Activated naive CD4-positive, alpha-beta T cell (primary cell): ENCODE measurements around the gene SMYD3.

Source experiments
- DNase-seq, 4 experiments: peaks; one replicate each; lab custom pipeline; 2025; lab: John Stamatoyannopoulos, UW

The SMYD3 gene

GRCh38 chr1:245906207-245906606, 600.9 kb downstream of the SMYD3 start:
- DNase-seq: no peak

DNA sequence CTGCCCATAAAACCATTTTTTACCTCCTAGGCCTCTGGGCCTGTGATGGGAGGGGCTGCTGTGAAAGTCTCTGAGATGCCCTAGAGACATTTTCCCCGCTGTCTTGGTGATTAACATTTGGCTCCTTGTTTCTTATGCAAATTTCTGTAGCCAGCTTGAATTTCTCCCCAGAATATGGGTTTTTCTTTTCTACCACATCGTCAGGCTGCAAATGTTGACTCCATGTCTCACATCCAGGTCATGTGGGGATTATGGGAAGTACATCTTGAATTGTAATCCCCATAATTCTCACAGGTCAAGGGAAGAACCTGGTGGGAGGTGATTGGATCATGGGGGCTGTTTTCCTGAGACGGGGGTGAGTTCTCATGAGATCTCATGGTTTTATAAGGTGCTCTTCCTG, 603.2 kb downstream of the SMYD3 start:
- no peak for DNase-seq

- DNase-seq: no peak
Measured at GRCh38 chr1:245901565-245901964, 605.5 kb downstream of the SMYD3 start.

DNA sequence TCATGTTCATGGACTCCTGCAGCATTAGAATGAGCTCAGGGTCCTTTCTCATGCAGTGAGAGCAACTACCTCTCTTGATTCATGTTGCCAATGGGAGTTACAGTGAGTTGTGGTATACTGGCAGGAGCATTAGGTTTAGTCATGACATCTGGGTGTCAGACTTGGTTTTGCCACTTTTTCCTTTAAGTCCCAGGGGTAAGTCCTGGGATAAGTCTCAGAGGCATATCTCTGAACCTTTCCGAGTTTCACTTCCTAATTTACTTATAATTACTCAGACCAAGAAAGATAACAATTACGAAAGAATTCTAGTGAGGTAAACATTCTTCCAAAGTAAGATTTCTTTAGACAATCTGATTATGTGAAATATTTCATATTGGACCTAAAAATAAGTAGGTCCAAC, 606.0 kb downstream of the SMYD3 start:
- no peak for DNase-seq

DNA sequence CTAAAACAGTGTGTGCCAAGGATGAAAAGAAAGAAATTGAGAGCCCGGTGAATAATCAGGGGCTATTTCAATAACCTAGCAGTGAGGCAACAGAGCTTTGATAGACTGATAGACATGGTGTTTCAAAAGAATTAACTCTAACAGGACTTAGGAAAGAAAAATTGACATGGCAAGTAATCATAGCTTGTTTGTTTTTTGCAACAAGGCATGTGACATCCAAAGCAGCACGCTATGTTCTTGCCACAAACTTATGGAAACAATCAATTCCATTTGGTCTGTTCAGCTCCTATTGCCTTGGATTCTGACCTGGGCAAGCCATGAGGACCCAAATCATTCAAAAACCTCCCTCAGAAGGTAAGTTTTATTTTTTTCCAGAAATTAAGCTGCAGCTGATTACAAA, 608.5 kb downstream of the SMYD3 start:
- DNase-seq: no peak

DNA sequence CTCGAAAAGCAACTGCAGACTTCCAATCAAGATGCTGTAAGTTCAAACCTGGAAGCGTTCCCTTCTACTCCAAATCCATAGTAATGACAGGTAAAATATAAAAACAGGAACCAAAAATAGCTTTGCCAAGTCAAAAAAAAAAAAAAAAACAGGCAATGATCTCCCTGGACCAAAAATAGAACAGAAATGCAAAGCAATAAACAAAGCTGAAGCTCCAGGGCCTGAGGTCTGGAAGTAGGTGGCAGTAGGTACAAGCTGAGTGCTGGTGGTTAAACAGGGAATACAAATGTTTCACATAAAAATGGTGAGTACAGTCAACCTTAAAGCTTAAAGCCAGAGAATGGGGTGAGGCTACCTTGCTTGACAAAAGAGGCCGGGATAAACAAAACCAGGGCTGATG, 610.8 kb downstream of the SMYD3 start:
- no peak for DNase-seq

DNA sequence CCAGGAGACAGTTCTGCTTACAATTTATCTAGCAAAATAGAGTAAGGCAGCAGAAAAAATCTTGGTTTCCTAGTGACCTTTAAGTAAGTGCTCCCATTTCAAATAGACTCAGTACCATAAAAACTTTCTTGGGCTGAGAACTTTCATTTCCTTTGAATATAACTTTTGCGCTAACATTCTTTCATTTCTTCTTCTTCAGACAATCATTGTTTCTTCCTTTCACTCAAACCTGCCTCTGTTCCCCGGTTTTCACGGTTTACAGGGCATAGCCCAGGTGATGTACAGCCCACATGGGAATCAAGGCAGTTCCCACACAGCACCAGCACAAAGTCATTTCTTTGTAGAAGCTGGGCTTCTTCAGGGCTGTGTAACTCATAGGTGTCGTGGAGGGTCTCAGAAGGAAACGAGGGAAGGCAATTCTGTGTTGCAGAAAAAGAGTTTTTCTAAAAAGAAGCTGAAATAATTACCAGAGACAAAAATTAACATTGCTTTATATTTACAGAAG, 611.6 kb downstream of the SMYD3 start:
- no peak for DNase-seq

- no peak for DNase-seq
Measured at GRCh38 chr1:245894843-245895242, 612.2 kb downstream of the SMYD3 start.

- DNase-seq: no peak
Measured at GRCh38 chr1:245893025-245893424, 614.1 kb downstream of the SMYD3 start.

DNA sequence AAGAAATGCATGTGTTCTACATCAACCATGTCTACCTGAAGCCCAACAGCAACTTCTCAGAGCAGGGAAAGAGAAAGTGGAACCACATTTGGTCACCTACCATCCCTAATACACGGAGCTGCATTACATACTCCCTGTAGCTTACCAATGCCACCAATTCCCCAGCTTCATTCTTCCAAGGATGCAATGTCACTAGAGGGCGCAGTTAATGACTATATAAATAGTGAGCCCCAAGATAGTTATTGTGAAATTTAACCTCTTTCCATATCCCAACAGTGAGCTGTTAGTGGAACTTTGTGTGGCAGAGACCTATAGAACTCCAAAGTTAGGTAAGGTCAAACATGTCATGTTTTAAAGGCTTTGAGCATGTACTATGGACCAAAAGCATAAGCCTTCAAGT, 618.3 kb downstream of the SMYD3 start:
- no peak for DNase-seq

GRCh38 chr1:245887829-245888228, 619.2 kb downstream of the SMYD3 start:
- DNase-seq: no peak

DNA sequence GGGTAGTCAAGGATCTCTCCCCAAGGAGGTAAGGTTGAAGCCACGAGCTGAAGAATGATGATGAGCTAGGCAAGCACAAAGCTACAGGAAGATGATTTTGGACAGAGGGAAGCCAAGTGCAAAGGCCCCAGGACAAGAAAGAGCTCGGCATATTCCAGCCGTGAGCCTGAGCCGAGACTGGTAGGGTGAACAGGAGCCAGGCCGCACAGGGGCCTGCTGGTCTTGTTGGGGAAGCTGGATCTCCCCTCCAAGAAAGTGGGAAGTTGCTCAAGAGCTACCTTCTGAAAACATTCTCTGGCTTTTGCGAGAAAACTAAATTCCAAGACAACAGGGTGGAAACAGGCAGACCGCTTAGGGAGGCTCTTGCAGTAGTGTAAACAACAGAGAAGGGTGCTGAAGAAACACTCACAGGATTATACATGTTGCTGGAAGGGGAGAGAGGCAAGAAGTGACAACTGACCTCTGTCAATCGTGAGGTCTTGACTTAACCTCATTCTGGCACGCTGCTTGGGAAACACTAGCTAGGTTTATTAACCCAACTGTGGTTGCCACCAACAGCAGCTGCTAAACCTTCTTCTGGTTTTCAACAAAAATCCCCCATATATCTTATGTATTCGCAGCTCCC, 625.2 kb downstream of the SMYD3 start:
- DNase-seq: no peak

GRCh38 chr1:245880754-245881403, 626.2 kb downstream of the SMYD3 start:
- no peak for DNase-seq

DNA sequence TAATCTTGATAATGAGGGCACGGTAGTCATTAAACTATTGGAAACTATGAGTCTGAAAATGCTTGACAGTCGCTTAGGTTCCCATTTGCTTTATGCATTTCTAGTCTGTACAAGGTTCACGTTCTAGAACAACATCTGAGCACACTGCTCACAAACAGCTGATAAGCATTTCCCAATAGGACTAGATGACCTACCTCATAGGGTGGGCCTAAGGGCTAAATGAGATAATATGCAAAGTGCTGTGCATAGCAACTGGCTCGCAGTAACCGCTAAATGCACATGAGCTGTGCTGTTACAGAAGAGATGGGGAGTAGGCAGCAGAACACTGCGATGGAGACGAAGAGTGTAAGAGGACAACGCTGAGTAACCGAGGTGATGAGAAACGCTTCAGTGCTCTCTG, 628.0 kb downstream of the SMYD3 start:
- no peak for DNase-seq

GRCh38 chr1:245878585-245878984, 628.5 kb downstream of the SMYD3 start:
- DNase-seq: no peak

GRCh38 chr1:245877976-245878375, 629.1 kb downstream of the SMYD3 start:
- no peak for DNase-seq

GRCh38 chr1:245876586-245876985, 630.5 kb downstream of the SMYD3 start:
- no peak for DNase-seq

GRCh38 chr1:245875581-245876261, 631.4 kb downstream of the SMYD3 start:
- DNase-seq: no peak

GRCh38 chr1:245874942-245875580, 632.0 kb downstream of the SMYD3 start:
- no peak for DNase-seq

- no peak for DNase-seq
Measured at GRCh38 chr1:245873883-245874671, 633.0 kb downstream of the SMYD3 start.

DNA sequence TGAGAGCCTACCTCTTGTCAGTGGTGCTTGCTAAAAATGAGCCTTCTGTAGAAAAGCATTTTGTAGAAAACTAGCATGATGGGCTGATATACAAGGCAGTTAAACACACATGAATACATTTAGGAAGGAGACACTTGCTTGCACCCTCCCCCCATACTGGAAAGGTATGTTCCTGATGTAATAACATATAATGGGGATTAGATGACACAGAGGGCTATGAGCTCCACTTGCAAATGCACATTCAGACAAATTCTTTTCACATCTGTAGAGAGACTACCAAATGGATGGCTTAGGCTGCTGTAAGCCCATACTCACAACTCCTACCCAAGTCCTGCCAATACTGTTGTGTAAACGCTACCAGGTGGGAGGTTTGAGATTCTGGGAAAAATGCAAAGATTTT, 634.0 kb downstream of the SMYD3 start:
- no peak for DNase-seq

DNA sequence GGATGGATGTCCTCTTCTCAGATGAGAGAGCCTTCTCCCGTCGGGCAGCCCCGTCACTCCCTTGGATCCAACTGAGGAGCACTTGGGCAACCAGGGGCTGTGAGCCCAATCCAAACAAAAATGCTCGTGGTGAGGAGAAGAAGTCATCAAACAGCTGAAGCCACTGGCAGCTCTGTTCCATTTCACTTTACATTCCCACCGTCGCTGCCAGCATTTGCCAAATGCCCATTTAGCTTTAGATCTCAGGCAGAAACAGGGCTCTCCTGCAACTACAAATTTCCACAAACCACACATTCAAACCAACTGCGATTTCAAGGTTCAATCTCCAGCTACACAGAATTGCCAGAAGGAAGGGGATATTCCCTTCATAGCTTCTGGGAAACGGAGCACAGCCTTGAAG, 634.6 kb downstream of the SMYD3 start:
- DNase-seq: no peak
